ACHN (cell line): ENCODE measurements around the gene CYB5RL.
"Not testable (repeated sequence)": the region's sequence is repeated elsewhere in the genome, so short reads cannot be mapped to it uniquely, and the experiment has no call there.

Experiments used
- DNase-seq: peaks from one replicate; pipeline ENCODE4 v3.0.0-alpha.2; 2015
- in situ Hi-C: cut with HindIII; loops from 2 replicates; pipeline ENCODE4 v1.10.0; 2017; ENCODE audit warnings: low sequenced_read_pairs, low pct_ligation_motif_present, low pct_unique_long_range_greater_than_20kb

Gene CYB5RL, protein sequence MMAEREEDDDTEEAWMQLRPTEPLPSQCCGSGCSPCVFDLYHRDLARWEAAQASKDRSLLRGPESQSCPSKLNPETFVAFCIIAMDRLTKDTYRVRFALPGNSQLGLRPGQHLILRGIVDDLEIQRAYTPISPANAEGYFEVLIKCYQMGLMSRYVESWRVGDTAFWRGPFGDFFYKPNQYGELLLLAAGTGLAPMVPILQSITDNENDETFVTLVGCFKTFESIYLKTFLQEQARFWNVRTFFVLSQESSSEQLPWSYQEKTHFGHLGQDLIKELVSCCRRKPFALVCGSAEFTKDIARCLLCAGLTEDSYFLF

DNA sequence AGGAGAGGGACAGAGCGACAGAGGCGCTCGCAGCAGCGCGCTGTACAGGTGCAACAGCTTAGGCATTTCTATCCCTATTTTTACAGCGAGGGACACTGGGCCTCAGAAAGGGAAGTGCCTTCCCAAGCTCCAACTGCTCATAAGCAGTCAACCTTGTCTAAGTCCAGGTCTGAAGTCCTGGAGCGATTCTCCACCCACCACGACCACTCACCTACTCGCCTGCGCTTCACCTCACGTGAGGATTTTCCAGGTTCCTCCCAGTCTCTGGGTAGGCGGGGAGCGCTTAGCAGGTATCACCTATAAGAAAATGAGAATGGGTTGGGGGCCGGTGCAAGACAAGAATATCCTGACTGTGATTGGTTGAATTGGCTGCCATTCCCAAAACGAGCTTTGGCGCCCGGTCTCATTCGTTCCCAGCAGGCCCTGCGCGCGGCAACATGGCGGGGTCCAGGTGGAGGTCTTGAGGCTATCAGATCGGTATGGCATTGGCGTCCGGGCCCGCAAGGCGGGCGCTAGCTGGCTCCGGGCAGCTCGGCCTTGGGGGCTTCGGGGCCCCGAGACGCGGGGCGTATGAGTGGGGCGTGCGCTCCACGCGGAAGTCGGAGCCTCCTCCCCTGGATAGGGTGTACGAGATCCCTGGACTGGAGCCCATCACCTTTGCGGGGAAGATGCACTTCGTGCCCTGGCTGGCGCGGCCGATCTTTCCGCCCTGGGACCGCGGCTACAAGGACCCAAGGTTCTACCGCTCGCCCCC is at the start of gene CYB5RL, which contains the start of gene MRPL37:
Gene CYB5RL, minus strand, starts transcription at position 266 of the 754 bp plus-strand sequence. CDS start 4,414 bp downstream, outside the sequence.
Gene MRPL37, plus strand, starts transcription at position 403 of the 754 bp plus-strand sequence. Its CDS starts 77 bp downstream, at position 480.
- in situ Hi-C loops = no loop called here
- peak; percentile 95 for DNase-seq

DNA sequence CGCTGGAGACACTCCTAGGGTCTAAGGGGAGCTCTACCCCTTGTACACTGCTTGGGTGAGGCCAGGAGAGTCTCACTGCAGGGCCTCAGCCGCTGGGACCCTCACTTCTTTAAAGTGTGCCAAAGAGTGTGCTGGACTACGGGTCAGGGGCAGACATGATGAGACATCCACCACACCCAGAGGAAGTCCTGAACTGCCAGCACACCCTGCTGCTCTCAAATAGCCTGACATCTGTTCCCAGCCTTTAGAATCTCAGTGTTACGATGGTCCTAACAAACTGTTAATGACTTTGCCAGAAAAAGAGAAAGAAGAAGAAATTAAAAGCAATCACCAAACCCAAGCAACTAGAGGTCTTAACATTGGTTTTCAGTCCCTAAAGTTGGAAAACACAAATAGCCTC is 49.1 kb upstream of the CYB5RL start:
- DNase-seq = no peak
- in situ Hi-C loops = no loop called here

GRCh38 chr1:54247863-54248515 is 48.2 kb upstream of the CYB5RL start:
- in situ Hi-C loops = no loop called here
- no peak for DNase-seq

GRCh38 chr1:54246116-54246721 is 46.4 kb upstream of the CYB5RL start:
- no peak for DNase-seq

GRCh38 chr1:54245501-54245900 is 45.7 kb upstream of the CYB5RL start:
- in situ Hi-C loops = no loop called here

More at GRCh38 chr1:54246116-54246721, 46.4 kb upstream of the CYB5RL start:
- in situ Hi-C loops = no loop called here

GRCh38 chr1:54244655-54245054 is 44.8 kb upstream of the CYB5RL start:
- DNase-seq = no peak
- in situ Hi-C loops = no loop called here

More at GRCh38 chr1:54245501-54245900, 45.7 kb upstream of the CYB5RL start:
- DNase-seq = no peak

- in situ Hi-C loops = no loop called here
- no peak for DNase-seq
These were observed 43.2 kb upstream of the CYB5RL start for GRCh38 chr1:54243022-54243421.

DNA sequence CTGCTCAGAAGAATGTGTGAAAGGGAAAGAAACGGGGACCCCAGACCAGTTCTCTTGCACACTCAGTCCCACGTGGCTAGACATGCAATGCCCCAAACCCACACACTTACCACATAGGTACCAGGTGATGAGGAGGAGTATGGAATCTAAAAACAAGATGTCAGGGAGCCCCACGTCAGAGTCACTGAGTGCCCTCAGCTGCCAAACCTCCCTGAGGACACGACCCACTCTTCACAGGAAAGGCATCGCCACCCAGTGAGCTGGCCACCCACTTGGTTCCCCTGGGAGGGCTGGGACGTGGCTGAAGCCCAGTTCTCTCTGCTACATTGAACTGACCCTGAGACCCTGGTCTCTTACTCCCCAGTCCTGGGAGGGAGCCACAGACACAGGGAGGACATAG is 41.5 kb upstream of the CYB5RL start:
- DNase-seq = no peak
- in situ Hi-C loops = no loop called here

- in situ Hi-C loops = no loop called here
These were observed 41.0 kb upstream of the CYB5RL start for GRCh38 chr1:54240741-54241335.

DNA sequence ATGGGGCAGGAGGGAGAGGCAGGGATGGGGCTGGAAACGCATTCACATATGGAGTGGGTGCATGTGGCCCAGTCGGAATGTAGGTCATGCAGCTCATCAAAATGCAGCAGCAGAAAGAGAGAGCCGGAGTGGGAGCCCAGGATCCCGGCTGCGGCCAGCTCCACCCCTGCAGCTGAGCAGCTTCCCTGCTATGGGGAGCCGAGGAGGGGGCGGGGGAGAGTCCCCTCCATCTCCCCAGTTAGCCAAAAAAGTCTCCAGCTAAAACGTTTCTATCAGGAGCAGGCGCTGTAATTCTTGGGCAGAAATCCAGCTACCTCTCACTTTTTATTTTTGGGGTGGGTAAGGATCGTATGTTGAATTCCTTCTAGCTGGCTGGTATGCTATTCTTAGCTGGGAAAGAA is 39.8 kb upstream of the CYB5RL start:
- DNase-seq = no peak
- in situ Hi-C loops = no loop called here

More at GRCh38 chr1:54240741-54241335, 41.0 kb upstream of the CYB5RL start:
- DNase-seq = no peak

DNA sequence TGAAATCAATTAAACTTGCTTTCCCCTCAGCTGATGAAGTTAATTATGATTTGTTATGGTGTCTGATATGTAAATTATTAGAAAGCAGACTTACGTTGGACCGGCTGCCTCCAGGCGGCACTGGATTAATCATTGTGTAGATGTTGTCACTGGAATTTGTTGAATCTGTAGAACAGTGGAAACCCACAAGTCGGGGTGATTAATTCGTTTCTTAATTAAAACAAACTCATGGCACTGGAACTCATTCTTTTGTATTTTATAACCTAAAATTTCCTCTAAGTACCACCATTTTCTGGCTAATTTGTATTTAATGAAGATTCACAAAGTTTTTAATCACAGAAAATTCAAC is 39.2 kb upstream of the CYB5RL start:
- no peak for DNase-seq
- in situ Hi-C loops = no loop called here

DNA sequence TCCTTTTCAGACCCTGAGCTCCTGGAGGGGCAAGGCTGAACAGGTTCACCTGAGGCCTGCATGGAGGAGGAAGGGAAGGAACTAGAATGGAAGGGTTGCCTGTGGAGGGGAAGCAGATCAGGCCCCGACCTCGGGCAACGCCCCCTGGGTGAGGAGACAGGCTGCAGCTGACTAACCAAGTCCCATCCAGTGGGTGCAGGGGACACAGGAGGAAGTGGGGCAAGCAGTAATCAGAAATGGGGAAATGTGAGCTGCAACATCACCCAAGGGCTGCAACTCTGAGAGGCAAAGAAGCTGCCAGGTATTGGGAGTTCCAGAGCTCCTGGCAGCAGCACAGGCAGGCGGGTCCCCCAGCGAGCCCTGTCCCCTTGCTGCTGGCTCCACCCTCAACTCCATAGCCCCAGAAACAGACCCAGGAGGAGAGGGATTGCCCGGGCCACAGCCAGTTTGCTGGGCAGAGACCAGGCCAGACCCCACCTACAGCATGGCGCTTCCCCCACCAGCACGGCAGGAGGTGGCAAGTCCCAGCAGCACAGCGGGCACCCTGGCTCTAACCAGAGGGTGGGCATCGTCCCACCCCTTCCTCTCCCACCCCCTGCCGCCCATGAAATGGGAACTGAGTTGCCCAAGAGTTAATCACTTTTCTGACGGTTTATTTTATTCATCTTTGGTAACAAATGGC is 38.7 kb upstream of the CYB5RL start:
- in situ Hi-C loops = no loop called here
- no peak for DNase-seq

DNA sequence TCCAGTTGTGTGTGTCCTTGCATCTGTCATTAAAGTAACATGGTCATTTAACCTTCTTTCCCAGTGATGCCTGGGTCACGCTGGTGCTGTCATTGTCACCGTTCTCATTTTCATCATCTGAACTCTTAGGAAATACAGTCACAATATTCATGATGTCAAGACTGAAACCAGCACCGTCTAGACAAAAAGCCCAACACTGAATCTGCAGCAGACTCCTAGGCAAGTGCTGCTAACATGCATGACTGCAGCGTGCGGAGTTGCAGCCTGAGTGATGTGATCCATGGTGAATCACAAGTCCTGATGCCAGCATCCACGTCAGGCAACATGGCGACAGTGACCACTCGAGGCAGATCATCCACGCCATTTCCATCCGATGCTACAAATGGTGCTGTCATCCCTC is 37.8 kb upstream of the CYB5RL start:
- DNase-seq = no peak
- in situ Hi-C loops = no loop called here

DNA sequence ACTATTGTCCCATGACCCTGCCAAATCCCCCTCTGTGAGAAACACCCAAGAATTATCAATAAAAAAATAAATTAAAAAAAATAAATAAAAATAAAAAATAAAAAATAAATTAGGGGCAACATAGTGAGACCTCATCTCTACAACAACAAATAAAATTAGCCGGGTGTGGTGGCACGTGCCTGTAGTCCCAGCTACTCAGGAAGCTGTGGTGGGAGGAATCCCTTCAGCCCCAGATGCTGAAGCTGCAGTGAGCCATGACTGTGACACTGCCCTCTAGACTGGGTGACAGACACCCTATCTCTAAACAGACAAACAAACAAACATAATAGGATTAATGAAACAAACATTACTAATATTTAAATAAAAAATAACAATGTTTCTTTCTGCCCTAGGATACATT is 34.5 kb upstream of the CYB5RL start:
- in situ Hi-C loops = no loop called here
- no peak for DNase-seq

DNA sequence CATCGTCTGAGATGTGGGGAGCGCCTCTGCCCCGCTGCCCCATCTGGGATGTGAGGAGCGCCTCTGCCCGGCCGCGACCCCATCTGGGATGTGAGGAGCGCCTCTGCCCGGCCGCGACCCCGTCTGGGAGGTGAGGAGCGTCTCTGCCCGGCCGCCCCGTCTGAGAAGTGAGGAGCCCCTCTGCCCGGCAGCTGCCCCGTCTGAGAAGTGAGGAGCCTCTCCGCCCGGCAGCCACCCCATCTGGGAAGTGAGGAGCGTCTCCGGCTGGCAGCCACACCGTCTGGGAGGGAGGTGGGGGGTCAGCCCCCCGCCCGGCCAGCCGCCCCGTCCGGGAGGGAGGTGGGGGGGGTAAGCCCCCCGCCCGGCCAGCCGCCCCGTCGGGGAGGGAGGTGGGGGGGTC is 33.4 kb upstream of the CYB5RL start:
- in situ Hi-C loops, DNase-seq: not testable (repeated sequence)

GRCh38 chr1:54230507-54231339 is 30.9 kb upstream of the CYB5RL start:
- DNase-seq = no peak

GRCh38 chr1:54229281-54229891 is 29.6 kb upstream of the CYB5RL start:
- DNase-seq = peak; percentile 64
- in situ Hi-C loops = no loop called here

More at GRCh38 chr1:54230507-54231339, 30.9 kb upstream of the CYB5RL start:
- in situ Hi-C loops = no loop called here
